HG03108 (cell line): ENCODE results near the gene ZIM2.

Experiments used
- ATAC-seq: cut with Tn5 transposase; IDR thresholded peaks from one replicate; pipeline ENCODE4 v1.9.1; 2021; ENCODE audit warnings: moderate library complexity; ENCODE audit not compliant: unreplicated experiment

Gene ZIM2

DNA sequence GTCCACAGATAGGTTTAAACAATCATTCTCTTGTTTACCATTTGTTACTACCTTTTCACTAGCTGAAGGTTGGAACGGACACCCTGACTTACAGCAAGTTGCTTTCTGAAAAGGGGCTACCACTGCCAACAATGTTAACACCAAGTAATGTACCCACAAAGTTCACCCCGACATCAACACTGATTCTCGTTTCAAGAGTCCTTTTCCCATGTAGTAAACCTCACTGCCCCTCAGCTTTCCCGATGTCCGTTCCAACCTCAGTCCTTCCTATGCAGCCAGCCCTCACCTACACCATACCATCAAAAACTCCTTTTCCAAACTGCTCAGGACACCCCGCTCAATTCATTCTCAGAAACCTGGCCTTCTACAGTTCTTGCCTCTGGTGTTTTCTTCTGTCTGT, 29.0 kb downstream of the ZIM2 start:
- no peak for ATAC-seq

DNA sequence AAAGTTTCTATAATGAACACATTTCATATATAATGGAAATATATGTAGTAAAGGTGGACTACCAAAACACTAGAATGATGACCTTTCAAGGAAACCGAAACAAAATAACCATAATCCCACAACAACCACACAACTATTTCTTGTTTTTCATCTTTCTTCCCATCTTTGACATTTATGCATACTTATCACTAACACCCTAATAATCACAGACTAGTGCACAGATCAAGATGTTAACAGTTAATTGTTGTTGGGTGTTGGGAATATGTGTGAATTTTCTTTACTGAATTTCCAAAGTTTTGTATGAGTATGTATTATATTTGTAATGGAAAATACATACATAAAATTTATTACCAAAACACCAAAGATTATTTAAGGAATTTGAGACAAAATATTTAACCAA, 30.3 kb downstream of the ZIM2 start:
- ATAC-seq: no peak

GRCh38 chr19:56808717-56809392, 31.7 kb downstream of the ZIM2 start:
- ATAC-seq: no peak

DNA sequence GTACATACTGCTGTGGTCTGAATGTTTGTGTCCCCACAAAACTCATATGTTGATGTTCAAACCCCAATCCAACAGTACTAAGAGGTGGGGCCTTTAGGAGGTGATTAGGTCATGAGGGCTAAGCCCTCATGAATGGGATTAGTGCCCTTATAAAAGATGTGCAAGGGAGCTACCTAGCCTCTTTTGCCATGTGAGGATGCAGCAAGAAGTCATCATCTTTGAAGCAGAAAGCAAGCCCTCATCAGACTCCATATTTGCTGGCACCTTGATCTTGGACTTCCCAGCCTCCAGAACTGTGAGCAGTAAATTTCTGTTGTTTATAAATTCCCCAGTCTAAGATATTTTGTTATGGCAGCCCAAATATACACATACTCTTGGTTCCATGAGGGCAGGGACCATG, 33.9 kb downstream of the ZIM2 start:
- ATAC-seq: no peak

DNA sequence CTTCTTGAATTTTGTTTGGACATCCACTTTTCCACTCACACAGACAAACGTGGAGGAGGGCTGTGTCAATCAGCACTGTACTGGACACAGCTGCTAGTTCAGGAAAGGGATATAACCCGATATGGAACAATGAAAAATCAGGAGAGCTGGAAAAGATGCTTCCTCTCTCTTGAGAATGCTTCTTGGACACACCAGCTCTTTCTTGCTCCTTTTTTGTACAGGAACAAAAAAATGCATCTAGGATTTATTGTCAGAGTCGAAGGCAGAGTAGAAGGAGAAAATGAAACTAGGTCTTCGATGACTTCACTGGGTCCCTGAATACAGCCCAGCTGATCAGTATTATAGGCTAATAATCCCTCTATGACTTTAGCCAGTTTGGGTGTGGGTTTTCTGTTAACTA, 62.2 kb downstream of the ZIM2 start:
- ATAC-seq: no peak

DNA sequence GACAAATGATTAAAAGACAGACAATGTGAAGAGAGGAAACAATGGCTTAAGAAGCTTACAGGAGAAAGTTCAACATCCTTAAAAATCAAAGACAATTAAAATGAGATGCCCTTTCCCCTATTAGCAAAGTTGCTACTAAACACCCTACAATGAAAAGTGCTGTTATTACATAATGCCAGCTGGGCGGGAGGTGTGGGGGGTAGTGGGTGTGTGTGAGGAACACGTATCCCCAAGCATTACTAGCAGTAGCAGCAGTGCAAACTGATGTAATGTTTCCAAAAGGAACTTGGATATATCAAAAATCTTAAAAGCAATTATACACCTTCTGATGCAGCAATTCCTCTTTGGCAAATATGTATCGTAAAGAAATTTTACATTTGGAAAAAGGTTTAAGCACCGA, 70.9 kb downstream of the ZIM2 start:
- ATAC-seq: no peak

- no peak for ATAC-seq
Measured at GRCh38 chr19:56765137-56765536, 75.4 kb downstream of the ZIM2 start.

GRCh38 chr19:56764196-56764695, 76.3 kb downstream of the ZIM2 start:
- ATAC-seq: no peak

DNA sequence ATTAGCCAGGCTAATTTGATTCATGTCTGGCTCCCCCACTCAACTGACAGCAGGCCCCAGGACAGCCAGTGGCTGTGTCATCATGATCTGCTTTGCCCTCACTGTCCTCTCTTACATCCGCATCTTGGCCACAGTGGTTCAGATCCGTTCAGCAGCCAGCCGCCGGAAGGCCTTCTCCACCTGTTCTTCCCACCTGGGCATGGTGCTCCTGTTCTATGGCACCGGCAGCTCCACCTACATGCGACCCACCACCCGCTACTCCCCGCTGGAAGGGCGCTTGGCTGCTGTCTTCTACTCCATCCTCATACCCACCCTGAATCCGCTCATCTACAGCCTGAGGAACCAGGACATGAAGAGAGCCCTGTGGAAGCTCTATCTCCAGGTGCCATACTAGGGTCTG, 79.7 kb downstream of the ZIM2 start:
- no peak for ATAC-seq

DNA sequence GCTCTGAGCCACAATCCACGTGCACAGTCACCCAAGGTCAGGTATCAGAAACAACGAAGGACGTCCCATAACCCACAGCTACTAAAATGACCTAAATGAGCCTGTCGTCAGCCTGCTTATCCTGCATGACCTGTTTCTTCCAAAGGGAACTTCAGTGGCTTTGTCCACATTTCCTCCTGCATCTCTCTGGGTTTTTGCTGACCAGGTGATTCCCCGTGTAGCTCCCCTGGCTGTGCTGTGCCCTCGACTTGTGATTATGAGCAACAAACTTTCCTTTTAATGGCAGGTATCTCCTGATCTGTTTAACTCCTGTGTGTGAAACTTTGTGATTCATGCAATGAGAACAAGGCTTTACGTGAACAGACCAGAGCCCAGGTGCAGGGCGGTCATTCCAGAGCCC, 81.0 kb downstream of the ZIM2 start:
- no peak for ATAC-seq

- no peak for ATAC-seq
Measured at GRCh38 chr19:56751078-56751489, 89.4 kb downstream of the ZIM2 start.

- no peak for ATAC-seq
Measured at GRCh38 chr19:56750658-56751057, 89.9 kb downstream of the ZIM2 start.

DNA sequence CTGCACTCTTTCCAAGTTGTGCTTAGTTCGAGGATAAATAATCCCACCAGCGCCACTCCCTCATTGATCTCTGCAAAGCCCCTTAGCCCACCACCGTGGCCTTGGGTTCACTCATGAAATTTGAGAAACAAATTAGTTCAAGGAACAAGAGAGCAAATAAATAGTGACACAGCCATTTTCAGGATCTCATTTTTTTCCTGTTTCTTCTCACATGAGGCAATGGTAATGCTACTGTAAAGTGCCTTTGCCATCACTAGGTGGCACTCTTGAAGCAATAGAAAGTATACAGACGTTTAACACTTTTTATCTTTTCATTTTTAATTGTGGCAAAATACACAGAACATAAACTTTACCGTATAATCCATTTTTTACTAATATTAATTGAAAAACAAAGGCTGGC, 92.1 kb downstream of the ZIM2 start:
- ATAC-seq: no peak

- ATAC-seq: no peak
Measured at GRCh38 chr19:56746367-56746766, 94.2 kb downstream of the ZIM2 start.

- no peak for ATAC-seq
Measured at GRCh38 chr19:56740501-56740900, 100.0 kb downstream of the ZIM2 start.

- no peak for ATAC-seq
Measured at GRCh38 chr19:56736571-56736970, 104.0 kb downstream of the ZIM2 start.

- no peak for ATAC-seq
Measured at GRCh38 chr19:56732976-56733375, 107.5 kb downstream of the ZIM2 start.

DNA sequence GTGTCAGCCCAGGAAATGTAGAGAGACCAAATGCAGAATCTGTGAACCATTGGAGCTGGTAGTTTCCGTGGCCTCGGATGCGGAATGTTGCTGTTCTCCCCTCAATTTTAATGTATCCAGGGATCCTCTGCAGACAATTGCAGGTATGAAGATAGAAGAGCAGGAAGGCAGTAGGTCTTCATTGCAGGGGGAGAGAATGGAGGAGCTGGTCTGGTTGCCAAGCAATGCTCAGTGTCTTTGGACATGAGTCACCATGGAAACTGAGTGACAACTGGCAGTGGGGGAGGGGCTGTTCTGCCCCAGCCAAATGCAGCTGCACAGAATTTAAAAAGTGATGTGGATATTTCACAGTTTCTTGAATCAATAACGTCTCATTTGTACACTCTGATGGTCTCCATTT, 112.8 kb downstream of the ZIM2 start:
- no peak for ATAC-seq

GRCh38 chr19:56725829-56726424, 114.6 kb downstream of the ZIM2 start:
- no peak for ATAC-seq
